ENCODE results near the gene TMEM225.

DNA sequence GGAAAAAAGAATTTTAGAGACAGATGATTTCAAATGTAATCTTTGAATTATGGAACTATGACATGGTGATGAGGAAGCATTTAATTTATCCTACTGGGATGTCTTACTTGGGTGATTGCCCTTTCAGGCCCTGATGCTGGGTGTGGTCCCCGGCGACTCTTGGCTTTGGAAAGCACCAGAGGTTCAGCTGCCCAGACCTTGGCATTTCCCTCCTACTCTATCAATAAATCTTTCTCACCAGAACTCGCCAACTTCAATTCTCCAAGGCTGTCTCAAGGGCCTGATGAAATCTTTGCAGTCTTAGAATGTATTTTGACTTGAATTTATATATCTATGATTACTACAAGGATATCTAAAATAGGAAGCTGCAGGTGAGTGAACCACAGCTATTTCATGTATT is 35.5 kb upstream of the TMEM225 start:
- TF ChIP-seq, protein P1, sequence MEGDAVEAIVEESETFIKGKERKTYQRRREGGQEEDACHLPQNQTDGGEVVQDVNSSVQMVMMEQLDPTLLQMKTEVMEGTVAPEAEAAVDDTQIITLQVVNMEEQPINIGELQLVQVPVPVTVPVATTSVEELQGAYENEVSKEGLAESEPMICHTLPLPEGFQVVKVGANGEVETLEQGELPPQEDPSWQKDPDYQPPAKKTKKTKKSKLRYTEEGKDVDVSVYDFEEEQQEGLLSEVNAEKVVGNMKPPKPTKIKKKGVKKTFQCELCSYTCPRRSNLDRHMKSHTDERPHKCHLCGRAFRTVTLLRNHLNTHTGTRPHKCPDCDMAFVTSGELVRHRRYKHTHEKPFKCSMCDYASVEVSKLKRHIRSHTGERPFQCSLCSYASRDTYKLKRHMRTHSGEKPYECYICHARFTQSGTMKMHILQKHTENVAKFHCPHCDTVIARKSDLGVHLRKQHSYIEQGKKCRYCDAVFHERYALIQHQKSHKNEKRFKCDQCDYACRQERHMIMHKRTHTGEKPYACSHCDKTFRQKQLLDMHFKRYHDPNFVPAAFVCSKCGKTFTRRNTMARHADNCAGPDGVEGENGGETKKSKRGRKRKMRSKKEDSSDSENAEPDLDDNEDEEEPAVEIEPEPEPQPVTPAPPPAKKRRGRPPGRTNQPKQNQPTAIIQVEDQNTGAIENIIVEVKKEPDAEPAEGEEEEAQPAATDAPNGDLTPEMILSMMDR (IDR thresholded peaks at IDR 0.05; ENCODE audit: insufficient read depth, low read depth, low read length) = no peak
- no peak for TF ChIP-seq EZH2 (IDR thresholded peaks at IDR 0.05; ENCODE audit: insufficient read depth, low read length)

Data from astrocyte (in vitro differentiated cells and primary cell).